ENCODE results near the gene GARIN5A. TPM values are rescaled to one million over a fixed set of nuclear protein-coding genes. Genes with fewer than 3 reads are reported as not detected.

GARIN5A gene
- total and polyA plus RNA-seq, 2 of the 8 experiments (the other 6 are each of a cell fraction or from before 2014, with no cell fraction given): 9.1 to 18.5 TPM

GRCh38 chr19:50478901-50479715 lies 2.5 kb upstream of the GARIN5A start:
- ChIA-PET CTCF (ENCODE audit: partially characterized antibody) (interaction anchor here (0.9 to 2.6 kb wide), 32 partner anchors 9 to 300 kb away, joined by 3 to 18 read pairs (median 5); partner anchors contain the start of gene JOSD2), POLR2A (ENCODE audit: partially characterized antibody) (interaction anchor here (0.7 to 2.5 kb wide), 13 partner anchors 11 to 146 kb away, joined by 3 to 8 read pairs (median 3); partner anchors contain the start of genes JOSD2, NR1H2 and POLD1)
- H3K23me2 ChIP-seq (ENCODE audit: low read depth, low read length): peaks cover 2% of the 10 kb centered on the region; the same call in 1 of the 2 replicates
- no peak overlapping the region for H3K18ac ChIP-seq (ENCODE audit: extremely low read depth, low read length)
- FAIRE-seq: peak; percentile 72
- H3K14ac ChIP-seq (ENCODE audit: insufficient read length): no peak overlapping the region
- H3K79me1 ChIP-seq (ENCODE audit: low read depth, low read length): peaks cover 10% of the 10 kb centered on the region
- no peak overlapping the region for H3K56ac ChIP-seq (replicated peaks; ENCODE audit: insufficient read length, low read depth, low read length)
- H3K9me3 ChIP-seq (ENCODE audit: insufficient read depth in 2 of 2, low read depth in 1 of 2, low read length in 1 of 2): peaks cover 3 to 6% of the 10 kb centered on the region in 2 experiments; a peak in 3 of 4 replicates
- no peak overlapping the region for H3K23ac ChIP-seq (ENCODE audit: insufficient read length)
- H3K9ac ChIP-seq (replicated peaks in 1 of 4; ENCODE audit: extremely low read depth in 1 of 4, low read depth in 3 of 4, low read length in 3 of 4): no peak overlapping the region
- no peak overlapping the region for H2BK5ac ChIP-seq (ENCODE audit: low read depth, low read length)
- no peak overlapping the region for H2BK120ac ChIP-seq (replicated peaks; ENCODE audit: low read depth, low read length)
- no peak overlapping the region for H4K8ac ChIP-seq (ENCODE audit: extremely low read depth, insufficient read depth, low read length)
- no peak overlapping the region for H4K91ac ChIP-seq (replicated peaks; ENCODE audit: insufficient read length, low read length)
- no peak overlapping the region for H2BK20ac ChIP-seq (ENCODE audit: low read length)
- no peak overlapping the region for H3K27ac ChIP-seq (ENCODE audit: low read depth, low read length)
- DNase-seq (ENCODE audit: low read depth in 1 of 2, low spot score in 2 of 2): peak in 1 of 2 experiments; percentile 82
- H3K4ac ChIP-seq (replicated peaks; ENCODE audit: insufficient read length, low read depth, low read length): no peak overlapping the region
- H2AK5ac ChIP-seq (ENCODE audit: low read depth, low read length): no peak overlapping the region
- no peak overlapping the region for H2BK15ac ChIP-seq (ENCODE audit: low read length)
- no peak overlapping the region for H4K5ac ChIP-seq (ENCODE audit: insufficient read length, low read depth, low read length)
- H3K4me2 ChIP-seq (ENCODE audit: insufficient read depth in 1 of 2, low read depth in 2 of 2, low read length in 2 of 2): no peak overlapping the region
- H3K36me3 ChIP-seq (ENCODE audit: control insufficient read depth in 2 of 4, insufficient read depth in 4 of 4, low read length in 3 of 4): peaks cover 2 to 51% (median 12%) of the 10 kb centered on the region in 4 experiments; a peak in 6 of 8 replicates
- H2BK12ac ChIP-seq (ENCODE audit: low read depth, low read length): no peak overlapping the region
- WGBS, 2 experiments (ENCODE audit: extremely low coverage in 1 of 2, insufficient coverage in 1 of 2, insufficient read length in 1 of 2, insufficient replicate concordance in 2 of 2, low coverage in 1 of 2, low lambda C conversion rate in 2 of 2, missing lambda C conversion rate in 1 of 2): 88% methylated on average over 12 of the region's 19 CpGs; no CpG with 5 or more reads in 1 of the 2 experiments
- H3K4me3 ChIP-seq (ENCODE audit: extremely low read depth in 1 of 4, insufficient read depth in 2 of 4, low read depth in 3 of 4, low read length in 4 of 4): no peak overlapping the region
- H3K4me1 ChIP-seq (replicated peaks in 1 of 4; ENCODE audit: control insufficient read depth in 3 of 4, insufficient read depth in 4 of 4, low read length in 3 of 4): no peaks in the 10 kb centered on the region
- H3K27me3 ChIP-seq (replicated peaks in 1 of 4; ENCODE audit: control insufficient read depth in 3 of 4, extremely low read depth in 1 of 4, insufficient read depth in 3 of 4, low read length in 3 of 4): no peaks in the 10 kb centered on the region; a peak in 1 of 7 replicates
- H4K20me1 ChIP-seq (replicated peaks in 1 of 2; ENCODE audit: control insufficient read depth in 1 of 2, insufficient read depth in 2 of 2, low read length in 2 of 2): peaks cover 7 to 8% of the 10 kb centered on the region in 2 experiments
- no peak overlapping the region for H2AFZ ChIP-seq (ENCODE audit: low read length)
- H3K79me2 ChIP-seq (ENCODE audit: control insufficient read depth in 1 of 2, insufficient read depth in 2 of 2, low read length in 2 of 2): peaks cover 4 to 16% of the 10 kb centered on the region in 2 experiments; a peak in 3 of 4 replicates
- peak; percentile 47 to 56; a peak in 3 of 4 replicates for TF ChIP-seq RAD21 (IDR thresholded peaks at IDR 0.05 in 1 of 2, conservative IDR thresholded peaks at IDR 0.05 in 1 of 2; ENCODE audit: low read depth in 2 of 2, low read length in 2 of 2)
- TF ChIP-seq TAF1 (IDR thresholded peaks at IDR 0.05; ENCODE audit: low read depth, low read length): no peak
- TF ChIP-seq YY1 (IDR thresholded peaks at IDR 0.05; ENCODE audit: low read depth, low read length): peak; percentile 53; the same call in 1 of the 2 replicates
- peak; percentile 94 to 99 (median 97) for TF ChIP-seq CTCF (IDR thresholded peaks at IDR 0.05; ENCODE audit: control extremely low read depth in 1 of 3, insufficient read depth in 1 of 3, low read depth in 1 of 3, low read length in 3 of 3)
- TF ChIP-seq E2F6 (IDR thresholded peaks at IDR 0.05): no peak
- peak; percentile 55 for TF ChIP-seq CREB1 (IDR thresholded peaks at IDR 0.05)
- 0 out of 4 replicates have a peak, but pooled peaks of 1 of the 2 experiments have one; percentile 42 for TF ChIP-seq SIN3A (conservative IDR thresholded peaks at IDR 0.05 in 1 of 2, IDR thresholded peaks at IDR 0.05 in 1 of 2; ENCODE audit: low read depth in 1 of 2, low read length in 2 of 2)
